ENCODE measurements around the gene KCNT1. TPM values are rescaled to one million over a fixed set of nuclear protein-coding genes. Genes with fewer than 3 reads are reported as not detected.

The KCNT1 gene
- polyA plus RNA-seq, 1 donor (not counting 4 experiments of a cell fraction or from before 2014, with no cell fraction given), result not detected

DNA sequence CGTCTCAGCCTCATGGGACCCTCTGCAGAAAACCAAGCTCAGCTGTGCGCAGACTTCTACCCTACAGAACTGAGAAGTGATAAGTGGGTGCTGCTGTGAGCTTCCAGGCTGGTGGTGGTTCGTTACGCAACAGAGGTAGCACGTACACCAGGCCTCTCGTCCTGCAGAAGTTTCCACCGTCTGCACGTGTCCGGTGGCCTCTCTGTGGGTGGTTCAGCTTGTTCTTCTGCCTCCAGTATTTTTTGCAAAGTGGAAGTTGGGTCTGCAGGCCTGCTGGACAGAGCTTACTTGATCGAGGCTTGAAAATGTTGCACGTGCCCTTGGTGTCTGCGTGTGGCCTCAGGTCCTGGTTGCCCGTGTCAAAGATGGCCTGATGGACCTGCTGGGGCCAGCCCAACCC, 27.5 kb downstream of the KCNT1 start:
- Histone ChIP-seq H3K9me3 (ENCODE audit: control insufficient read depth, low read depth, low read length) (no peaks in the 10 kb centered on the region), H3K36me3 (ENCODE audit: control insufficient read depth in 2 of 2, extremely low read depth in 1 of 2, insufficient read depth in 2 of 2, low read length in 2 of 2) (no peaks in the 10 kb centered on the region), H3K4me1 (ENCODE audit: control insufficient read depth, extremely low read depth, insufficient read depth, low read length) (no peaks in the 10 kb centered on the region), H3K79me2 (ENCODE audit: control insufficient read depth, insufficient read depth, low read length) (no peaks in the 10 kb centered on the region), H3K9me1 (ENCODE audit: control insufficient read depth, extremely low read depth, insufficient read depth, low read length) (no peaks in the 10 kb centered on the region), H2AFZ (ENCODE audit: control insufficient read depth, low read length) (no peak overlapping the region), H4K20me1 (ENCODE audit: control insufficient read depth, extremely low read depth, insufficient read depth, low read length) (no peaks in the 10 kb centered on the region), H3K4me3 (ENCODE audit: control insufficient read depth in 2 of 3, extremely low read depth in 1 of 3, insufficient read depth in 2 of 3, low read depth in 1 of 3, low read length in 3 of 3) (no peak overlapping the region), H3K4me2 (ENCODE audit: control insufficient read depth, extremely low read depth, insufficient read depth, low read depth, low read length) (no peak overlapping the region), H3K27me3 (ENCODE audit: control insufficient read depth, extremely low read depth, insufficient read depth, low read length) (peaks cover 17% of the 10 kb centered on the region), H3K9ac (ENCODE audit: control insufficient read depth, extremely low read depth, insufficient read depth, low read length) (no peak overlapping the region), H3K27ac (ENCODE audit: control insufficient read depth, insufficient read depth, low read length) (no peak overlapping the region)
- no peak for DNase-seq (ENCODE audit: low read depth, low spot score)
- dilution Hi-C loops (cut with MboI; ENCODE audit: extremely low pct_ligation_motif_present, low sequenced_read_pairs), result no loop called here
- TF ChIP-seq EZH2 (IDR thresholded peaks at IDR 0.05; ENCODE audit: low read length), result no peak
- TF ChIP-seq, protein P1, sequence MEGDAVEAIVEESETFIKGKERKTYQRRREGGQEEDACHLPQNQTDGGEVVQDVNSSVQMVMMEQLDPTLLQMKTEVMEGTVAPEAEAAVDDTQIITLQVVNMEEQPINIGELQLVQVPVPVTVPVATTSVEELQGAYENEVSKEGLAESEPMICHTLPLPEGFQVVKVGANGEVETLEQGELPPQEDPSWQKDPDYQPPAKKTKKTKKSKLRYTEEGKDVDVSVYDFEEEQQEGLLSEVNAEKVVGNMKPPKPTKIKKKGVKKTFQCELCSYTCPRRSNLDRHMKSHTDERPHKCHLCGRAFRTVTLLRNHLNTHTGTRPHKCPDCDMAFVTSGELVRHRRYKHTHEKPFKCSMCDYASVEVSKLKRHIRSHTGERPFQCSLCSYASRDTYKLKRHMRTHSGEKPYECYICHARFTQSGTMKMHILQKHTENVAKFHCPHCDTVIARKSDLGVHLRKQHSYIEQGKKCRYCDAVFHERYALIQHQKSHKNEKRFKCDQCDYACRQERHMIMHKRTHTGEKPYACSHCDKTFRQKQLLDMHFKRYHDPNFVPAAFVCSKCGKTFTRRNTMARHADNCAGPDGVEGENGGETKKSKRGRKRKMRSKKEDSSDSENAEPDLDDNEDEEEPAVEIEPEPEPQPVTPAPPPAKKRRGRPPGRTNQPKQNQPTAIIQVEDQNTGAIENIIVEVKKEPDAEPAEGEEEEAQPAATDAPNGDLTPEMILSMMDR (optimal IDR thresholded peaks at IDR 0.05 in 1 of 3, IDR thresholded peaks at IDR 0.05 in 1 of 3, conservative IDR thresholded peaks at IDR 0.05 in 1 of 3; ENCODE audit: extremely low read depth in 1 of 3, insufficient read depth in 2 of 3, low read length in 3 of 3), result no peak
- no peak for FAIRE-seq

DNA sequence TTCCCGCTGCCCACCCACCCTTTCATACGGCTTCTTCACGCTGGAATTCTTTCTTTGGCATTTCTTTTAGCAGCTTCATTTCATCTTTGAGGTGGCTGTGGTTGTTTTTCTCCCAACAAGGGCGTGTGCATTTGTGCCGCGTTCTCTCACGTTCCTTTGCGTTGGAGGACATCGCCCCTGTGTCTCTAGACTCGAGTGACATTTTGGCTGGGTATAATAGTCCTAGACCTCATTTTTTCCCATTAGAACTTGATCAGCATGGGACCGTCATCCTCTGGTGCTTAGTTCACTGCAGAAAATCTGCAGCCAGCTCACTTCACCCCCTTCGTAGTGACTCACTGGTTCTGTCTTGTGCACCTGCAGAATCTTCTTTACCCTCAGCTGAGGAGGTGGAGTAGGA, 29.5 kb downstream of the KCNT1 start:
- TF ChIP-seq EZH2 (IDR thresholded peaks at IDR 0.05; ENCODE audit: low read length), result no peak
- TF ChIP-seq, protein P1 (optimal IDR thresholded peaks at IDR 0.05 in 1 of 3, IDR thresholded peaks at IDR 0.05 in 1 of 3, conservative IDR thresholded peaks at IDR 0.05 in 1 of 3; ENCODE audit: extremely low read depth in 1 of 3, insufficient read depth in 2 of 3, low read length in 3 of 3), result no peak
- no peaks in the 10 kb centered on the region for H4K20me1 ChIP-seq (ENCODE audit: control insufficient read depth, extremely low read depth, insufficient read depth, low read length)
- DNase-seq (ENCODE audit: low read depth, low spot score) (no peak), FAIRE-seq (no peak)
- no peak overlapping the region for H3K4me3 ChIP-seq (ENCODE audit: control insufficient read depth in 2 of 3, extremely low read depth in 1 of 3, insufficient read depth in 2 of 3, low read depth in 1 of 3, low read length in 3 of 3)
- H3K9ac ChIP-seq (ENCODE audit: control insufficient read depth, extremely low read depth, insufficient read depth, low read length), result no peak overlapping the region
- dilution Hi-C loops (cut with MboI; ENCODE audit: extremely low pct_ligation_motif_present, low sequenced_read_pairs), result no loop called here
- no peak overlapping the region for H3K27ac ChIP-seq (ENCODE audit: control insufficient read depth, insufficient read depth, low read length)
- H2AFZ ChIP-seq (ENCODE audit: control insufficient read depth, low read length), result no peak overlapping the region
- peaks cover 24% of the 10 kb centered on the region for H3K27me3 ChIP-seq (ENCODE audit: control insufficient read depth, extremely low read depth, insufficient read depth, low read length)
- H3K79me2 ChIP-seq (ENCODE audit: control insufficient read depth, insufficient read depth, low read length), result no peaks in the 10 kb centered on the region
- H3K9me3 ChIP-seq (ENCODE audit: control insufficient read depth, low read depth, low read length), result no peaks in the 10 kb centered on the region
- H3K36me3 ChIP-seq (ENCODE audit: control insufficient read depth in 2 of 2, extremely low read depth in 1 of 2, insufficient read depth in 2 of 2, low read length in 2 of 2), result no peaks in the 10 kb centered on the region
- H3K9me1 ChIP-seq (ENCODE audit: control insufficient read depth, extremely low read depth, insufficient read depth, low read length), result no peaks in the 10 kb centered on the region
- no peak overlapping the region for H3K4me2 ChIP-seq (ENCODE audit: control insufficient read depth, extremely low read depth, insufficient read depth, low read depth, low read length)
- no peaks in the 10 kb centered on the region for H3K4me1 ChIP-seq (ENCODE audit: control insufficient read depth, extremely low read depth, insufficient read depth, low read length)

All from keratinocyte (primary cell).